DMS 273 (cell line): ENCODE data around the gene TAF6.
A peak's percentile ranks its signal among the peaks of the same experiment; 100 is the strongest.

Source experiments
- DNase-seq: peaks from one replicate; lab custom pipeline; 2025; ENCODE audit not compliant: unreplicated experiment; lab: John Stamatoyannopoulos, UW

Gene TAF6

GRCh38 chr7:100124301-100125230, 5.4 kb upstream of the TAF6 start:
- no peak for DNase-seq

- DNase-seq = no peak
These were observed 3.4 kb upstream of the TAF6 start for GRCh38 chr7:100122568-100122967.

DNA sequence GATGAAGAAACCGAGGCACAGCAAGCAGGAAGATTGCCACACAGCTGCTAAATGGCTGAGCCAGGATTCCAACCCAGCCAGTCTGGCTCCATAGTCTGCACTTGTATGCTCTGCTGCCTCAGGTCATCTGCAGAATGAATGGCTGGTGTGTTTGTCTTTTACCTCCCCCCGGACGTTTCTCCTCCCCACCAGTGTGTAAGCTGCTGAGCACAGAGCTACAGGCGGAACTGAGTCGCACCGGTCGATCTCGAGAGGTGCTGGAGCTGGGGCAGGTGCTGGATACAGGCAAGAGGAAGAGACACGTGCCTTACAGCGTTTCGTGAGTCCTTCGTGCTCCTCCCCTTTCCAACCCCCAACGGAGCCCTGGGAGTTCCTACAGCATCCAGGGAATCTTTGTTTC, 2.9 kb upstream of the TAF6 start:
- DNase-seq = no peak

DNA sequence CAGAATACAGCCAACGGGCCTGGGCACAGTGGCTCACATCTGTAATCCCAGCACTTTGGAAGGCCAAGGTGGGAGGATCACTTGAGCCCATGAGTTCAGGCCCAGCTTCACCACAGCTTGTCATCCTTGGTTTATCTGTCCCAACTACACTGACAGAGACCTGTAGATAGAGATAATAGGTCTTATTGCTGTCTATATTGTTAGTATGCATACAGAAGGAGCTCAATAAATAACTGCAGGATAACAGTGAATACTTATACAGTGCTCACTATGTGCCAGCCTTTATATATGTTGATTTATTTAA, 1.5 kb upstream of the TAF6 start:
- DNase-seq = no peak

GRCh38 chr7:100119970-100120732, 993 bp upstream of the TAF6 start:
- DNase-seq = peak; percentile 92

DNA sequence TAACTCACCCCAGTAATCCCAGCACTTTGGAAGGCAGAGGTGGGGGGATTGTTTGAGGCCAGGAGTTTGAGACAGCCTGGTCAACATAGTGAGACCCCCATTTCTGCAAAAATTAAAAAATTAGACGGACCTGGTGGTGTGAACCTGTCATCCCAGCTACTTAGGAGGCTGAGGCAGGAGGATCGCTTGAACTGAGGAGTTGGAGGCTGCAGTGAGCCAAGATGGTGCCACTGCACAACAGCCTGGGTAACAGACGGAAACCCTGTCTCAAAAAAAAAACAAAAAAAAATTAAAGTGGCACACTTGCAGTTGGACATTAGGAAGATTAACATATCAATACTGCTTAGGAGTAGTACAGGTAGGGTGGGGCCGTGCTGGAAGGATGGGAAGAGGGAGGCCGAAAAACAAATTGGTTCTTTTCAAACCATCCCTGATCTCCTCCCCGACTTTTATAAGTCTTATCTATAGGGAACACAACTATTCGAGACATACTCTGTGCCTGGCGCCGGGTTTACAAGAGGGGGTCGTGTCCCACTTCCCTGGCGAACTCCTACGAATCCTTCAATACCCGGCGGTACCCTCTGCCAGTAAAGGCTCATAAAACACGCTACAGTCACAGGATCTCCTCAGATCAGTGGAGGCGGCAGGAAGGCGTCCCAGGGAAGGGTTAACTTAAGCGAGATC, 628 bp downstream of the TAF6 start:
- no peak for DNase-seq

DNA sequence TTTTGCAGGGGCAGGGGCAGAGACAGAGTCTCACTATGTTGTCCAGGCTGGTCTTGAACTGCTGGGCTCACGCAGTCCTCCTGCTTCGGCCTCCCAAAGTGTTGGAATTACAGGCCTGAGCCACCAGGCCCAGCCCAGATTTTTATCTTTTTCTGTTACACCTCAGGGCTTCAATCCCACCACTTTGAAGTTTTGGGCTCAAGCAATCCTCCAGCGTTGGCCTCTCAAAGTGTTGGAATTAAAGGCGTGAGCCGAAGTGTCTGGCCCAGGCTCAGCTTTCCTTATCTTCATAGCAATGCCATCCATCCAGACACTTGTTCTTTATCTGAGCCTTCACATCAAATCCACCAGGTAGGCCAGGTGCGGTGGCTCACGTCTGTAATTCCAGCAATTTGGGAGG, 4.1 kb downstream of the TAF6 start:
- DNase-seq = no peak

DNA sequence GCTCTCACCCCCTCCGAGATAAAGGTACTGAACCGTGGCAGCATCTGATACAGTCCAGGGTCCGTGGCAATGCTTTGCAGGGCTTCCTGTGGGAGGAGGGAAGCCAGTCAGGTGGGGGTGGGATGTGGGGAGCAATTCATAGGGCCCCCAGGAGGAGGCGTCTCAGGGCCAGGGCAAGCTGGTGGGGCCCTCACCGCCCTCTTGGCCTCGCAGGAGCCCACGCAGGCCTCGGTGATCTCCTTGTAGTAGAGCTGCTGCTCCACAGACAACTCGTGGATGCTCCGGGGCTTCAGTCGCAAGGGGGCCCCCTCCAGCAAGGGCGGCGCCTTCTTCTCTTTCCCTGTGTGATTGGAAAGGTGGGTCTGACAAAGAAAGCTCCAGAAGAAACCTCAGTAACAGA, 7.2 kb downstream of the TAF6 start:
- no peak for DNase-seq

DNA sequence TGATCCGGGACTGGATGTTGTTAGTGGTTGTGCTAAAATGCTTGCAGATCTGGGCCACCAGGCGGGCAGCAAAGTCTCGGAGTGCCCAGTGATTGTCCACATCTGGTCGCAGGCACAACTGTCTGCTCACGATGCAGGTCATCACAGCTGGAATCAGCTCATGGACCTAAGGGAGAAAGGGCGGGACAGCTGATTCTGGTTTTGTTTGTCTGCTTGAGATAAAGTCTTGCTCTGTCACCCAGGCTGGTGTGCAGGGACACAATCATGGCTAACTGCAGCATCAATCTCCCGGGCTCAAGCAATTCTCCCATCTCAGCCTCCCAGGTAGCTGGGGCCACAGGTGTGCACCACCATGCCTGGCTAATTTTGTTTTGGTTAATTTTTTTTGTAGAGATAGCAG, 8.0 kb downstream of the TAF6 start:
- DNase-seq = no peak

DNA sequence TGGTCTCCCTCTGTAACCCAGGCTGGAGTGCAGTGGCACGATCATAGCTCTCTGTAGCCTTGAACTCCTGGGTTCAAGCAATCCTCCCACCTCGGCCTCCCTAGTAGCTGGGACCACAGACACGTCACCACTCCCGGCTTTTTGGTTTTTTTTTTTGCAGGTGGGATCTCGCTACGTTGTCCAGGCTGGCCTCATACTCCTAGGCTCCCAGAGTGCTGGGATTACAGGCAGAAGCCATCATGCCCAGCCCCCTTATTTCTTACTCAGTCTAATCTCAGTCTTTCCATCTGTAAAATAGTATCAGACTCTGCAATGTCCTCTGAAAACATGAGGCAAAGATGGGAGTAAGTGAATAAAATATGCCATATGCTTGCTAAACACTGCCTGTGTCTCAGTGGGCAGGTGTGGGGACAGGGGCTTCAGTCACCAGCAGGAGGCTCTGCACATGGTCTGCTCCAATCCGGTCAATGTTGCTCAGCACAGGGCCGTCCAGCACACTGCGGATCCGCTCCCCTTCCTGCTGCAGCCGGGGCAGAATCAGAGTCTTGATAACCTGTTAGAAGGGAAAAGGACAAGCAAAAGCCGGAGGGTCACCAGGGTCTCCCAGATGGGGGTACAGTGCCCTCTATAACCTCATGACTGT, 9.5 kb downstream of the TAF6 start:
- DNase-seq = no peak

GRCh38 chr7:100107890-100108289, 11.3 kb downstream of the TAF6 start:
- no peak for DNase-seq

DNA sequence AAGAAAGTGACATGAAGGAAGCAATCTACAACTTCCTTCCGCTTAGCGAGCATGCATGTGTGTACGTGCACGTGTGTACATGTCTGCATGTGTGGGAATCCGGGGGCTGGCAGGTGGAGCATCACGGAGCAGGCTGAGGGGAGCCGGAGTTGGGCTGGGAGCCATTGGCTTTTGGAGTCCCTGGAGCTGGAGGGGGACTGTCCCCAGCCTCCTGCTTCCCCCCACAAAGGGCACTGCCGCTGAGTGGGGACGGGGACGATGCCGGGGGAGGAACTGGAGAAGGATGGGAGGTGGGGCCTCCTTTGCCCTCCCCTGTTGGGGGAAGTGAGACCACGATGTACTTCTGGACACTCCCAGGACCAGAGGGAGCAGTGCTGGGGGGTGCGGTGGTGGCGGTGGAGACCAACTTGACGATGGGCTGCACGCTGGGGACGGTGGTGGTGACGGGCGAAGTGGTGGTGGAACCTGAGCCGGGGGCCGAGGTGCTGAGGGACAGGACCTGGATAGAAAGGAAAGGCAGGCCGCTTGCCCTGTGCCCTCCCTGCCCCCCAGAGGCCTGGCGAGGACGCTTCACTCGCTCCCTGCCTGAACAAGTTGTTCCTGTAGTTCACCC, 11.9 kb downstream of the TAF6 start:
- DNase-seq = no peak

DNA sequence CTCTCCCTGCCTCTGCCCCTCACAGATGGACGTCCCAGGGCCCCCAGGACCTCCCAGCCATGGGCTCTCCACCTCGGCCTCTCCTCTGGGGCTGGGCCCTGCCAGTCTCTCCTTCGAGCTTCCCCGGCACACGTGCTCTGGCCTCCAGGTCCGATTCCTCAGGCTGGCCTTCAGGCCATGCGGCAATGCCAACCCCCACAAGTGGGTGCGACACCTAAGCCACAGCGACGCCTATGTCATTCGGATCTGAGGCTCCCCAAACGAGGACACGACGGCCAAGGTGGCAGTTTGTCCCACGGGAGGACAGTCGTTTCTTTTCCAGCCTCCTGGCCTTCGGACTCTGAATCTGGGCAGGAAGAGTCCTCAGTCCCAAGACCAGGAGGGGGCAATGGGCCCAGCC, 12.5 kb downstream of the TAF6 start:
- no peak for DNase-seq

DNA sequence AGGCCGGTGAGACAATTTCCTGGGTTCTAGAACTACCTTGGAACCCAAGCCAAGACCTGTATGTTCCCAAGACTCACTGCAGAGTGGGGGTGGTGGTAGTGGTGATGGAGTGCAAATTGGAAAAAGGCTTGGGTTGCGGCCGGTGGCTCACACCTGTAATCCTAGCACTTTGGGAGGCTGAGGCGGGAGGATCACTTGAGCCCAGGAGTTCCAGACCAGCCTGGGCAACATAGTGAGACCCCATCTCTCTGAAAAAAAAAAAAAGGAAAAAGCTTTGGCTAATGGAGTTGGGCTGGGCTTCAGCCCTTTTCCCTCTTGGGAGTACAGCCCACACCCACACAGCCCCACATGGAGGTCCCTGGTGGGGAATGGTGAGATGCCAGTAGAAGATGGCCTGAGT, 13.6 kb downstream of the TAF6 start:
- no peak for DNase-seq

- no peak for DNase-seq
These were observed 16.0 kb downstream of the TAF6 start for GRCh38 chr7:100102950-100103840.

DNA sequence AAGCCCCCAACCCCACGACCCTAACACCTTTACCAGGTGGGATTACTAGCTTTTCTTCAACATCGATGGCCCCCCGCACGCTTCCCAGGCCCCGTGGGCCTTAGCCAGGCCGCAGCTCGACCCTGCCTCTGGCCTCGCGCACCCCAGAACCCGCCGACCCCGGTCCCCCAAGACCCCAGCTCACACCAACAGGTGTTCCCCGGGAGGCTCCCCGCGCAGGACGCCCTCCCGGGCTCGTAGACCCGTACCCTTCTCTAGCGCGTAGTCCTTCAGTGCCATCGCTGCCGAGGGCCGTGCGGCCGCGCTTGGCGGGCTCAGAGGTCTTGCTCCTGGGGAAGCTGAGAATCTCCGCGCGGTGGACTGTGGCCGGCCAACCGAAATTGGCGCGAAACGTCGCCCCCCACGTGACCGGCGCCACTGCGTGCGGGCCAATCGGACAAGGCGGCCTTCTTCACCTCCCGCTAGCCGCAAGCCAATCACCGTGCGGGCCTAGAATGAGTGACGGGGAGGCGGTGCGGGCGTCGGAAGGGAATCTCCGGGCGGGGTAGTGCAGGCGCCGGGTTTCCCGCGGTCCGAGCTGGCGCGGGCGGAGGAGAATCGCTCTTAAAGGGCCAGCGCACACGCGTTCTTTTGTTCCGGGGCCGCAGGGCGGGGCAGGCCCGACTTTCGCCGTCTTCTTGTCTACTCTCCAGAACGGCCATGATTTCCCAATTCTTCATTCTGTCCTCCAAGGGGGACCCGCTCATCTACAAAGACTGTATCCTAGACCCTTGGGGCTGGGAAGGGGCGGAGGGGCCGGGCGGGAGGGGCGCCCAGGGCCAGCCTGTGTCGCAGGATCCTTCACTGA, 17.9 kb downstream of the TAF6 start, which contains the start of the genes AP4M1 and MCM7:
Gene AP4M1 (plus strand): TSS at position 628 of the 847 bp plus-strand sequence. CDS start 72 bp downstream, at position 700.
Gene MCM7 (minus strand): TSS at position 382 of the 847 bp plus-strand sequence. CDS start 103 bp downstream, at position 279.
- peak; percentile 100 for DNase-seq

DNA sequence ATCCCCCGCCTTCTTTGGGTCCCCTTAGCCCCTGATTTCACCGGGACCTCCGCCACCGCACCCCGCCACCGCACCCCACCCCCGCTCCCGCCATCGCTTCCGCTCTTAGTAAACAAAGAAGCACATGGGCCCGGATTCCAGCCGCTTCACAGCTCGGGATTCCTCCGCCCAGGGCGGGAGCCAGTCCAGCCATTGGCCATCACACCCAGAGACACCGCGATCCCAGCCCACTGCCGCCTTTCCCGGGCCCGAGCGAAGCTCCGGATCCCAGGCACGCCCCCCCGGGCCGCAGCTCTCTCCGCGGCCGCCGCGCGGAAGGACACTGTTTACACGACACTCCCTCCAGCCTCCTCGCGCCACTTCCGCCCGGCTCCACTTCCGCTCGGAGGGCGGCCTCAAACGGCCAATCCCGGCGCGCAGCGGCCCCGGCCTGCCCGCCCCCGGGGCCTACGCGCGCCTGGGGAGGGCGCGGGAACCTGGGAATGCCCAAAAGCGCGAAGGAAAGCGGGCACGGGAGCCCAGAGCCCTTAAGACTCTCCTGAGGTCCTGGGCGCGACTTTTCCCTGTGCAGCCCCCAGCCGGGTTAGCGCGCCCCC, 18.6 kb downstream of the TAF6 start:
- DNase-seq = peak; percentile 99

GRCh38 chr7:100099452-100099851, 19.7 kb downstream of the TAF6 start:
- DNase-seq = no peak
